B cell (primary cell): ENCODE measurements around the gene RHEBL1. TPM values are rescaled to one million over a fixed set of nuclear protein-coding genes. Genes with fewer than 3 reads are reported as not detected.

ENCODE experiments used
- ATAC-seq: fragments of 200-7000 bp; cut with Tn5 transposase; one replicate; pipeline ENCODE4 v1.10.0; 2021; ENCODE audit warnings: low read depth, mild to moderate bottlenecking, moderate number of reproducible peaks, moderate library complexity
- CTCF ChIA-PET: fragments of 350-600 bp; sonication (Branson Sonifier 250); formaldehyde crosslinking; loops from one replicate; lab custom pipeline; 2021; ENCODE audit warnings: antibody characterized with exemption, inconsistent platforms; lab: Charles Lee
- POLR2A ChIA-PET: fragments of 350-600 bp; sonication (Branson Sonifier 250); formaldehyde crosslinking; loops from one replicate; lab custom pipeline; 2021; ENCODE audit warnings: antibody characterized with exemption; lab: Charles Lee
- DNase-seq: peaks from one replicate; pipeline ENCODE4 v3.0.0; 2013
- H2AFZ ChIP-seq: 2 replicates; pipeline ENCODE4 v1.6.1; 2012; ENCODE audit warnings: mild to moderate bottlenecking, low read depth, low read length; ENCODE audit not compliant: insufficient read depth, poor library complexity, severe bottlenecking
- H3K27ac ChIP-seq, 2 donors: 1 replicate in 1 of 2; 2 replicates in 1 of 2; pipeline ENCODE4 v1.5.1; 2012 to 2013; ENCODE audit warnings: low read length in 2 of 2, mild to moderate bottlenecking in 2 of 2, moderate library complexity in 1 of 2
- H3K27me3 ChIP-seq, 4 experiments: fragments of 200-600 bp in 1 of 4; sonication (generic) in 1 of 4; replicated peaks in 1 of 4; 1 replicate in 2 of 4; 2 replicates in 2 of 4; pipeline versions ENCODE4 v1.6.1 to v1.7.0; 2013 to 2016; ENCODE audit warnings: low read length in 3 of 4, mild to moderate bottlenecking in 2 of 4, mixed read lengths in 1 of 4, moderate library complexity in 1 of 4; ENCODE audit not compliant: insufficient read depth in 4 of 4, control insufficient read depth in 3 of 4; ENCODE audit errors: control extremely low read depth in 1 of 4
- H3K36me3 ChIP-seq, 2 experiments: replicated peaks in 1 of 2; 1 replicate in 1 of 2; 2 replicates in 1 of 2; pipeline versions ENCODE4 v1.6.1 to v1.7.1; 2013; ENCODE audit warnings: low read length in 1 of 2; ENCODE audit not compliant: insufficient read depth in 2 of 2, control insufficient read depth in 1 of 2; ENCODE audit errors: control extremely low read depth in 1 of 2, extremely low read depth in 1 of 2
- H3K4me1 ChIP-seq, 2 donors: fragments of 200-600 bp in 1 of 2; sonication (generic) in 1 of 2; 1 replicate in 1 of 2; 2 replicates in 1 of 2; pipeline versions ENCODE4 v1.5.1 to v1.6.1; 2013 to 2017; ENCODE audit warnings: low read length in 2 of 2; ENCODE audit not compliant: control insufficient read depth in 2 of 2, insufficient read depth in 2 of 2
- H3K4me2 ChIP-seq: replicated peaks from 2 replicates; pipeline ENCODE3; 2012; ENCODE audit warnings: mild to moderate bottlenecking, low read depth, low read length; ENCODE audit not compliant: poor library complexity, severe bottlenecking
- H3K4me3 ChIP-seq, 5 experiments: fragments of 200-600 bp in 1 of 5; sonication (generic) in 1 of 5; 1 replicate in 3 of 5; 2 replicates in 2 of 5; pipeline versions ENCODE4 v1.5.1 to v1.7.0; 2011 to 2016; ENCODE audit warnings: low read length in 4 of 5, mild to moderate bottlenecking in 4 of 5, low read depth in 2 of 5, control low read depth in 1 of 5, moderate library complexity in 1 of 5; ENCODE audit not compliant: insufficient read depth in 1 of 5; ENCODE audit errors: control extremely low read depth in 1 of 5, extremely low read depth in 1 of 5
- H3K79me2 ChIP-seq: fragments of 200-600 bp; sonication (generic); one replicate; pipeline ENCODE4 v1.6.0; 2016; ENCODE audit warnings: low read length; ENCODE audit not compliant: control insufficient read depth, insufficient read depth
- H3K9ac ChIP-seq: fragments of 200-600 bp; sonication (generic); 2 replicates; pipeline ENCODE4 v1.6.1; 2017; ENCODE audit warnings: mild to moderate bottlenecking, low read length, moderate library complexity
- H3K9me3 ChIP-seq, 3 donors: one replicate each; pipeline versions ENCODE4 v1.6.1 to v1.7.1; 2013; ENCODE audit warnings: low read length in 2 of 3; ENCODE audit not compliant: control insufficient read depth in 2 of 3, insufficient read depth in 1 of 3; ENCODE audit errors: control extremely low read depth in 1 of 3
- H4K20me1 ChIP-seq: 2 replicates; pipeline ENCODE4 v1.6.0; 2012; ENCODE audit warnings: mild to moderate bottlenecking, low read length; ENCODE audit not compliant: insufficient read depth, control insufficient read depth, poor library complexity, severe bottlenecking
- H3K27ac Mint-ChIP-seq: one replicate; pipeline ENCODE4 v1.8.0; 2021; ENCODE audit warnings: mixed read lengths
- H3K27me3 Mint-ChIP-seq: one replicate; pipeline ENCODE4 v1.8.0; 2021; ENCODE audit warnings: mixed read lengths
- H3K4me1 Mint-ChIP-seq: one replicate; pipeline ENCODE4 v1.8.0; 2021; ENCODE audit warnings: mixed read lengths
- H3K4me3 Mint-ChIP-seq: one replicate; pipeline ENCODE4 v1.8.0; 2021; ENCODE audit warnings: mixed read lengths
- H3K9me3 Mint-ChIP-seq: one replicate; pipeline ENCODE4 v1.8.0; 2022; ENCODE audit warnings: mixed read lengths; ENCODE audit not compliant: insufficient read depth
- CTCF ChIP-seq: fragments of 200-600 bp; IDR thresholded peaks from one replicate; pipeline ENCODE4 v1.8.0; 2022; ENCODE audit warnings: antibody characterized with exemption, mild to moderate bottlenecking
- EZH2 ChIP-seq: IDR thresholded peaks from 2 replicates; pipeline ENCODE4 v1.6.1; 2012; ENCODE audit warnings: borderline replicate concordance, low read depth, mild to moderate bottlenecking, moderate library complexity, low read length; ENCODE audit not compliant: insufficient read depth, poor library complexity, severe bottlenecking
- WGBS: methylation state at CpG from one replicate; pipeline ENCODE4 v1.1.5; 2013; ENCODE audit warnings: missing lambda C conversion rate; ENCODE audit not compliant: insufficient coverage; 5-methylcytosine and 5-hydroxymethylcytosine counted together
- intact Hi-C: fragments of 100-400 bp; cut with micrococcal nuclease; formaldehyde crosslinking; loops from one replicate; pipeline ENCODE4 v1.10.0; 2022
- polyA plus RNA-seq: library from polyadenylated mRNA; depleted of rRNA; stranded (reverse); fragments of >200 nt; gene quantifications from 2 replicates; pipeline ENCODE4 v1.2.3, GENCODE V29; 2012
- total RNA-seq, 2 donors: library from RNA; stranded (reverse); fragments of 120-200 nt in 1 of 2; gene quantifications; 1 replicate in 1 of 2; 2 replicates in 1 of 2; pipeline versions ENCODE4 v1.2.3 to v1.2.4, GENCODE V29; 2013 to 2022

Gene RHEBL1
- total and polyA plus RNA-seq, 2 donors (not counting 1 experiment from before 2014, with no cell fraction given), result 3.0 to 6.1 TPM

GRCh38 chr12:49108958-49109404, 39.2 kb upstream of the RHEBL1 start:
- H3K79me2 ChIP-seq, result peaks cover 36% of the 10 kb centered on the region
- H3K36me3 ChIP-seq, result peaks cover 0 to 32% of the 10 kb centered on the region in 2 experiments
- no peaks in the 10 kb centered on the region for H3K27me3 Mint-ChIP-seq
- H4K20me1 ChIP-seq, result peaks cover 32% of the 10 kb centered on the region
- ATAC-seq, result no peak
- peaks cover 47% of the 10 kb centered on the region for H3K4me1 Mint-ChIP-seq
- 65% methylated on average over 4 of the region's 4 CpGs for WGBS
- ChIA-PET POLR2A (interaction anchor here (1.0 to 4.3 kb wide), 2 partner anchors 22 to 80 kb away, joined by 3 to 47 read pairs; partner anchors contain the start of genes TUBA1A and TUBA1B), CTCF (interaction anchor here (1.1 to 17.6 kb wide), 7 partner anchors 9 to 112 kb away, joined by 3 to 193 read pairs (median 7); partner anchors contain the start of genes DHH and TUBA1A)
- H3K4me3 ChIP-seq, result peak overlapping the region in 1 of 5 experiments; percentile 97
- peak overlapping the region; percentile 96 for H3K27ac Mint-ChIP-seq
- peak overlapping the region in 1 of 2 donors; percentile 90 for H3K27ac ChIP-seq
- H3K9me3 Mint-ChIP-seq, result no peaks in the 10 kb centered on the region
- no peaks in the 10 kb centered on the region for H3K9me3 ChIP-seq
- DNase-seq, result no peak
- H3K4me1 ChIP-seq, result peaks cover 16 to 23% of the 10 kb centered on the region in 2 donors
- H3K4me3 Mint-ChIP-seq, result peak overlapping the region; percentile 96
- peak overlapping the region; percentile 97 for H3K9ac ChIP-seq
- intact Hi-C loops, result no loop called here
- H2AFZ ChIP-seq, result no peak overlapping the region
- no peaks in the 10 kb centered on the region for H3K27me3 ChIP-seq
- TF ChIP-seq EZH2 (no peak), CTCF (no peak)
- peak overlapping the region; percentile 89 for H3K4me2 ChIP-seq

GRCh38 chr12:49105504-49106084, 35.8 kb upstream of the RHEBL1 start:
- intact Hi-C loops, result no loop called here
- 96% methylated on average over 8 of the region's 9 CpGs for WGBS
- Mint-ChIP-seq H3K27ac (no peak overlapping the region), H3K9me3 (no peaks in the 10 kb centered on the region), H3K4me1 (peaks cover 40% of the 10 kb centered on the region), H3K27me3 (no peaks in the 10 kb centered on the region), H3K4me3 (no peak overlapping the region)
- Histone ChIP-seq H2AFZ (no peak overlapping the region), H3K27ac (no peak overlapping the region), H3K79me2 (peaks cover 36% of the 10 kb centered on the region), H4K20me1 (peaks cover 49% of the 10 kb centered on the region), H3K36me3 (peaks cover 0 to 66% of the 10 kb centered on the region in 2 experiments), H3K4me1 (peaks cover 11 to 17% of the 10 kb centered on the region in 2 donors), H3K4me3 (no peak overlapping the region), H3K27me3 (no peaks in the 10 kb centered on the region), H3K9me3 (no peaks in the 10 kb centered on the region), H3K4me2 (no peak overlapping the region), H3K9ac (no peak overlapping the region)
- ChIA-PET POLR2A (interaction anchor here (0.6 kb wide), 1 partner anchor 85 kb away, joined by 4 read pairs; no protein-coding TSS in a partner anchor), CTCF (interaction anchor here (0.7 to 17.6 kb wide), 8 partner anchors 8 to 128 kb away, joined by 3 to 193 read pairs (median 4); partner anchors contain the start of genes DHH and TUBA1B)
- no peak for TF ChIP-seq EZH2
- TF ChIP-seq CTCF, result no peak
- DNase-seq (no peak), ATAC-seq (no peak)
